ENCODE results near the gene CCL21.
"Not testable (repeated sequence)": the region's sequence is repeated elsewhere in the genome, so short reads cannot be mapped to it uniquely, and the experiment has no call there.

CCL21 gene, protein sequence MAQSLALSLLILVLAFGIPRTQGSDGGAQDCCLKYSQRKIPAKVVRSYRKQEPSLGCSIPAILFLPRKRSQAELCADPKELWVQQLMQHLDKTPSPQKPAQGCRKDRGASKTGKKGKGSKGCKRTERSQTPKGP

DNA sequence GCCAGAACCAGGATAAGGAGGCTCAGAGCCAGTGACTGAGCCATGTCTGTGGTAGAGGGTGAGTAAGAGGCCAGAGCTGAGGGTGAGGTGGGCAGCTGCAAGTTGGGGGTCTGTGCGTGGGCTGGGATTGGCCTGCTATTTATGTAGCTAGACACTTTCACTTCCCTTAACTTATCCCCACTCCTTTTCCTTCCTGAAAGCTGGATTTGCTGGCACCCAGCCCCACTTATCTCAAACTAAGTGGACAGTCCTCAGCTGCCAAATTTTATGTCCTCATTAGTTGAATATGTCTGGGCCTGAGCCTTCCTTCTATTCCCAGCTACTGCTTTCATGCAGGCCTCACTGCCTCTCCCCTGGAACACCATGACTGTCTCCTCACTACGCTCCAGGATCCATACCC is at the start of gene CCL21:
Gene CCL21, minus strand, starts transcription at position 114 of the 400 bp plus-strand sequence. Its CDS starts 70 bp downstream, at position 44.
- H3K27ac ChIP-seq = no peak within 1 kb of the TSS
- ChIA-PET POLR2A (ENCODE audit: low non-redundant PET) (interaction anchor here (0.6 kb wide), 1 partner anchor 362 kb away, joined by 3 read pairs; no protein-coding TSS in a partner anchor), CTCF (interaction anchor here (0.5 to 0.6 kb wide), 2 partner anchors 17 to 188 kb away, joined by 3 to 5 read pairs; no protein-coding TSS in a partner anchor)
- no peak for DNase-seq (ENCODE audit: low spot score)
- TF ChIP-seq, protein P1, sequence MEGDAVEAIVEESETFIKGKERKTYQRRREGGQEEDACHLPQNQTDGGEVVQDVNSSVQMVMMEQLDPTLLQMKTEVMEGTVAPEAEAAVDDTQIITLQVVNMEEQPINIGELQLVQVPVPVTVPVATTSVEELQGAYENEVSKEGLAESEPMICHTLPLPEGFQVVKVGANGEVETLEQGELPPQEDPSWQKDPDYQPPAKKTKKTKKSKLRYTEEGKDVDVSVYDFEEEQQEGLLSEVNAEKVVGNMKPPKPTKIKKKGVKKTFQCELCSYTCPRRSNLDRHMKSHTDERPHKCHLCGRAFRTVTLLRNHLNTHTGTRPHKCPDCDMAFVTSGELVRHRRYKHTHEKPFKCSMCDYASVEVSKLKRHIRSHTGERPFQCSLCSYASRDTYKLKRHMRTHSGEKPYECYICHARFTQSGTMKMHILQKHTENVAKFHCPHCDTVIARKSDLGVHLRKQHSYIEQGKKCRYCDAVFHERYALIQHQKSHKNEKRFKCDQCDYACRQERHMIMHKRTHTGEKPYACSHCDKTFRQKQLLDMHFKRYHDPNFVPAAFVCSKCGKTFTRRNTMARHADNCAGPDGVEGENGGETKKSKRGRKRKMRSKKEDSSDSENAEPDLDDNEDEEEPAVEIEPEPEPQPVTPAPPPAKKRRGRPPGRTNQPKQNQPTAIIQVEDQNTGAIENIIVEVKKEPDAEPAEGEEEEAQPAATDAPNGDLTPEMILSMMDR (conservative IDR thresholded peaks at IDR 0.05; ENCODE audit: low read depth) = no peak

DNA sequence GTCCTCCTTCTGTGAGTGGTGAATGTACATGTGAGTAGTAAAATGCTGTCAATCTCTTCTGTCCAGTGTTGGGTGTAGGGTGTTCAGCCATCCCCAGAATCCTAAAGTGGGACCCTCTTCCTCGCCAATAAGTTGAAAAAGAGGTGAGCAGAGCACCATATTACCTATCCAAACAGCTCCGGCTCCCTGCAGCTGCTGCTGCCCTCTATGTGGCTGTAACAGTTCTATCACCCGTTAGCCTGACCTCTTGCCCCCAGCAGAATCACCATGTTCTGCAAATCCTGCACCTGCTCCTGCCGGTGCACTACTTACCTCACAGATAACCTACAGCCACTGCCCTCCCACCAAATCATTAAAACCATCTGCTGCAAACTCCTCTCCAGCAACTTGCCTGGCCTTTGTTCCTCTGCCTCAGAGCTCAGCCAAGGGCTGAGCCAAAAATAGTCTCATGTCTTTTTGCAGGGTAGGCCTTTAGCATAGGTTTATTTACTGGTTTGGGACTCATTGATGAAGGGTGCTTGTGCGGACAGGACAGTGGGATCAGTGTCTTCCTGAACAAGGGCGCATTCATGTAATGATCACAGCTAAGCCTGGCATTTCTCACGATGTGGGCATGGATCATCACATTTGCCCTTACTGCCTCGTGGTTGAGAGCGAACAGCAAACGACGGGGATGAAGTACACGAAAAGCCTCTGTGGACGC is 49.6 kb upstream of the CCL21 start:
- CTCF ChIA-PET = interaction anchor here (0.6 to 1.3 kb wide), 8 partner anchors 15 to 338 kb away, joined by 3 to 10 read pairs (median 3); a partner anchor contains a TSS
- TF ChIP-seq, protein P1 (conservative IDR thresholded peaks at IDR 0.05; ENCODE audit: low read depth) = no peak
- no peak for DNase-seq (ENCODE audit: low spot score)
- no peak overlapping the region for H3K27ac ChIP-seq
- POLR2A ChIA-PET (ENCODE audit: low non-redundant PET) = no interaction called here

DNA sequence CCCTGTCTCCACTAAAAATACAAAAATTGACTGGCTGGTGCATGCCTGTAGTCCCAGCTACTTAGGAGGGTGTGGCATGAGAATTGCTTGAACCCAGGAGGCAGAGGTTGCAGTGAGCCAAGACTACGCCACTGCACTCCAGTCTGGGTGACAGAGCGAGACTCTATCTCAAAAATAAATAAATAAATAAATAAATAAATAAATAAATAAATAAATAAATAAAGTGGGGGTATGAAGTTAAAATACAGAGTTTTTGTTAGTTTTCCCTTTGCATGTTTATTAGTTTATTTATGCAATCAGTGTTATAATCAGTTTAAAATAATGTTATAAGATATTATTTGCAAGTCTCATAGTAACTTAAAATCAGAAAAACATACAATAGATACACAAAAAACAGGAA is 40.4 kb upstream of the CCL21 start:
- CTCF ChIA-PET; H3K27ac ChIP-seq; DNase-seq (ENCODE audit: low spot score); POLR2A ChIA-PET (ENCODE audit: low non-redundant PET): not testable (repeated sequence)

DNA sequence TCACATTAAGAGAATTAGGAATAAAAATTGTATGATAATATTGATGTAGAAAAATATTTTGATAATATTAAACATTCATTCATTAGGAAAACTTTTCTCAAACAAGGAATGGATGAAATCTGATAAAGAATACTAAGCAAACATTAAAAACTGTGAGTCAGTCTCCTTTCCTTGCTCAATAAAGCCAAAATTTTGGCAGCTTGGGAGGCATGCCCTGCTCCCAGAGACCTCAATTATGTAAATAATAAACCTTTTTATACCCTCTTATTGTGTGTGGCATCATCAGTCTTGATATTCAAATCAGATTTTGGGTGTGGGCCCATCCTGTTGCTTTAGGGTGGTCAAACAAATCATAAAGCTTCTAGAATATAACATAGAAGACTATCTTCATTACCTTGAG is 36.6 kb upstream of the CCL21 start:
- no peak for DNase-seq (ENCODE audit: low spot score)
- H3K27ac ChIP-seq = no peak overlapping the region
- TF ChIP-seq, protein P1 (conservative IDR thresholded peaks at IDR 0.05; ENCODE audit: low read depth) = no peak
- ChIA-PET POLR2A (ENCODE audit: low non-redundant PET) (no interaction called here), CTCF (interaction anchor here (0.7 kb wide), 1 partner anchor 565 kb away, joined by 3 read pairs; no protein-coding TSS in a partner anchor)

DNA sequence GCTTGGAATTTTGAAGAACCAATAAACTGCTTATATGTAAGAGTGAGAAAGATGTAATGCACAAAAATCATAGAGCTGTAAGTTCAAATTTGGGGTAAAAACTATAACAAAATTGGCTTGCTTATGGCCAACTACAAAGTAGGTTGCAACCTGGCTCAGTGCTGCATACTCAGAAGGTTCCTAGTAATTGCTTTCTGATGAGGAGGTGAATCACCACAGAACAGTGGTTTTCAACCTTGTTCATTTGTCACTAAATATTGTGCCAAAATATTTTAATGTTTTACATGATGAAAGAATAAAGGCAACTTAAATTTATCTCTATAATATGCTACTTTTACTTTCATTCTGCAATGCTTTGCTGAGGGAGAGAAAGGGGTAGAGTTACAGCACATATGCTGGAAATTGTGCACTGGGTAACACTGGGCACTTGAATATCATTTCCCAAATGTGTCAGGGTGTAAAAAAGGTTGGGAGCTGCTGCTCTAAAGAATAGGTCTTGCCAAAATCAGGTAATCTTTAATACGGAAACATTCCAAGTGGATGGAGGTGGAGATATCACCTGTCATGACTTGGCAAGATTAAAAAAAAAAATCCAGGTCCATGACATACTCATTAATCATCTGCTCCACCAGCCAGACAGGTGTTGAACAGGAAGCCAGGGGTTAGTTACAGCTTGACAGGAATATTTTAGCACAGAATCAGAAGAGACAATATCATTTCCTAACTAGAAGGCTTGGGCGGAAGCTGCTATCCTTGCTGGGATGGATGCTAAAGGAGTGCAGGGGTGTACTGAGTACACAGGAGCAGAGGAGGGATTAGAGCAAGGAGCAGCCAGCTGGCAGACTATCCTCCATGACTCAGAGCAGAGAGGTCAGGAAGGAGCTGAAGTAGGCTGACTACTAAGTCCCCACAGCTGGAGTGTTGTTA is 34.6 kb upstream of the CCL21 start:
- peak; percentile 94 for DNase-seq (ENCODE audit: low spot score)
- H3K27ac ChIP-seq = peak overlapping the region; percentile 74
- ChIA-PET POLR2A (ENCODE audit: low non-redundant PET) (interaction anchor here (0.7 to 0.8 kb wide), 2 partner anchors 215 to 371 kb away, joined by 3 read pairs; partner anchors contain the start of gene ATOSB), CTCF (interaction anchor here (0.6 to 1.2 kb wide), 9 partner anchors 10 to 1932 kb away, joined by 3 to 4 read pairs (median 3); no protein-coding TSS in a partner anchor)
- TF ChIP-seq, protein P1 (conservative IDR thresholded peaks at IDR 0.05; ENCODE audit: low read depth) = no peak

DNA sequence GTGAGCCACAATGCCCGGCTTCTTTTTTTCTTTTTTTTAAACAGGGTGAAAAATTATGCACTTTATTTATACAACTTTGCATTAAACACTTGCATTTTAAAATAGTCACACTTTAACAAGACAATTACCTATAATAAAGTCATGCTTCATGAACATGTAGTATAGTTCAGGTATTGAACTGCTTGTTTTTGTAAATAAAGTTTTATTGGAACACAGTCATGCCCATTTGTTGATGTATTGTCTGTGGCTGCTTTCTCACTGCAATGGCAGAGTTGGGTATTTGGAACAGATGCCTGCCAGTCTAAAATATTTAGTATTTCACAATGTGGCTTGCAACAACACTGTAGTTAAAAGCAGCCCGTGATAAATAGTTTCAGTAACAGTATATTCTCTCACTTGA is 32.8 kb upstream of the CCL21 start:
- H3K27ac ChIP-seq = no peak overlapping the region
- ChIA-PET POLR2A (ENCODE audit: low non-redundant PET) (no interaction called here), CTCF (no interaction called here)
- DNase-seq (ENCODE audit: low spot score) = no peak
- TF ChIP-seq, protein P1 (conservative IDR thresholded peaks at IDR 0.05; ENCODE audit: low read depth) = no peak
